NCI-H2196 treated with DMSO at 0.1 percent for 48 hours (cell line): ENCODE results near the gene LRFN3.
"Not testable (repeated sequence)": the region's sequence is repeated elsewhere in the genome, so short reads cannot be mapped to it uniquely, and the experiment has no call there.

Experiments used
- DNase-seq: peaks from one replicate; lab custom pipeline; 2025; ENCODE audit not compliant: unreplicated experiment; lab: John Stamatoyannopoulos, UW

Gene LRFN3

DNA sequence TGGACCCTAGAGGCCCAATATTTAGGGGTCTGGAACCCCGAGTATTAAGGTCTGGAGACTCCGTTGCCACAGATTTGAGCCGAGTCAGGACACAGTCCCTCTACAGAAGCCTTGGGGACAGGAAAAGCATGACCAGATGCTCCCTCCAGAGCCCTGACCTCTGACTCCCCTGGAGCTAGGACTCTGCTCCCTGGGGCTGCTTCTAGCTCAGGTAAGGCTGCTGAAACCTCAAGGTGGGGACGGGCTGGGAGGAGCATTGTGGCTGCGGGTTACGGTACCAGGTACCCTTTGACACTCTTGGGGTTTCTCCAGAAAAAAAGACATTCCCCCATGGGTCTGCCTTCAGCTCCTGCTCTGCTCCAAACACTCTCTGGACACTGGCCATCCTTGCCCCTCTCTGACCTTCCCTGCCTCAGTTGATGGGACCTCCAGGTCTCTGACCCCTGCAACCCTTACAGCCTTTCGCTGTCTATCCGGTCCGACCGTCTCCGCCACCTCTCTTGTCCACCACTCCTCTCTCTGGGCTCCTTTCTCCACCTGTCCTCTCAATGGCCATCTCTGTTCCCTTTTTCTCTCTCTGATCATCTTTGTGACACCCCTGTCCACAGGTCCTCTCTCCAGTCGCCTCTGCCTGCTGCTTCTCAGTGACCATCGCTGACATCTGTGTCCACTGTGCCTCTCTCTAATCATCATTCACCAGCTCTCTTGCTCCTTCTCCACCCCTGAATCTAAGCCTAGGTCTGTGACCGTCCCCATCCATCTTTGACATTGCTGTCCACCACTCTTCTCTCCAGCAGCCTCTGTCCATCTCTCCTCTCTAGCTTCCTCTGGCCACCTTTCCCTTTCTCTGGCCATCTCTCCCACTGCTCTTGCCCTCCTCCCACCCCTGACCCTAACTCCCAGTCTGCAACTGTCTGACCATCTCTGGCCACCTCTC, 1.4 kb downstream of the LRFN3 start:
- no peak for DNase-seq

DNA sequence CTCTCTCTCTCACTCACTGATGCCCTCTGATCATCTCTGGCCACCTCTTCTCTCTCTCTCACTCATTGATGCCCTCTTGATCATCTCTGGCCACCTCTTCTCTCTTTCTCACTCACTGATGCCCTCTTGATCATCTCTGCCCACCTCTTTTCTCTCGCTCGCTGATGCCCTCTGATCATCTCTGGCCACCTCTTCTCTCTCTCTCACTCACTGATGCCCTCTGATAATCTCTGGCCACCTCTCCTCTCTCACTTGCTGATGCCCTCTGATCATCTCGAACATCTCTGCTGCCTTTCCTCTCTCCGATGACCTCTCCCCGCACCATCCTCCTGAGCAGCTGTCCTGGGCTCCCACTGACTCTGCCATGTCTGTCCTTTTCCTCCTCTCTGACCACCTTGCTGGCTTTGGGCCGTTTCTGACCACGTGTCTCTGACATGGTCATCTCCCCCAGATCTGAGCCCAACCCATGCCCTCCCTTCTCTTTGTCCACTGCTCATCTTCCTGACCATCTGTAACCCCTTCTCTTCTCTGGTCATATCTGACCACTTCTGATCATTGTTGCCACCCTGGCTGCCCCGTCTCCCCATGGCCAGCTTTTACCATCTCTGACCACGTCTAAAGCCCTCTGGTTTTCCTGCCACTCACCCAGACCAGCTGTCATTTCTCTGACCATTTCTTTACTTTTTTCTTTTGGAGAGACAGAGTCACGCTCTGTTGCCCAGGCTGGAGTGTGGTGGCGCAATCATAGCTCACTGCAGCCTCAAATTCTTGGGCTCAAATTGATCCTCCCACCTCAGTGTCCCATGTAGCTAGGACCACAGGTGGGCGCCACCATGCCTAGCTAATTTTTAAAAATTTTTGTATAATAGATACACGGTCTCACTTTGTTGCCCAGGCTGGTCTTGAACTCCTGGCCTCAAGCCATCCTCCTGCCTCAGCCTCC, 2.4 kb downstream of the LRFN3 start:
- no peak for DNase-seq

DNA sequence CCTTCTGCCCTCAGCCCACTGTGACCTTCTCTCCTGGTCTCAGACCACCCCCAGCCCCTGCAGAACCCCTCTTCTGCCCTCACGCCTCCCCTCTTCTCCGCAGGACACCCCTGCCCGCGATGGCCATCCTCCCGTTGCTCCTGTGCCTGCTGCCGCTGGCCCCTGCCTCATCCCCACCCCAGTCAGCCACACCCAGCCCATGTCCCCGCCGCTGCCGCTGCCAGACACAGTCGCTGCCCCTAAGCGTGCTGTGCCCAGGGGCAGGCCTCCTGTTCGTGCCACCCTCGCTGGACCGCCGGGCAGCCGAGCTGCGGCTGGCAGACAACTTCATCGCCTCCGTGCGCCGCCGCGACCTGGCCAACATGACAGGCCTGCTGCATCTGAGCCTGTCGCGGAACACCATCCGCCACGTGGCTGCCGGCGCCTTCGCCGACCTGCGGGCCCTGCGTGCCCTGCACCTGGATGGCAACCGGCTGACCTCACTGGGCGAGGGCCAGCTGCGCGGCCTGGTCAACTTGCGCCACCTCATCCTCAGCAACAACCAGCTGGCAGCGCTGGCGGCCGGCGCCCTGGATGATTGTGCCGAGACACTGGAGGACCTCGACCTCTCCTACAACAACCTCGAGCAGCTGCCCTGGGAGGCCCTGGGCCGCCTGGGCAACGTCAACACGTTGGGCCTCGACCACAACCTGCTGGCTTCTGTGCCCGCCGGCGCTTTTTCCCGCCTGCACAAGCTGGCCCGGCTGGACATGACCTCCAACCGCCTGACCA, 3.3 kb downstream of the LRFN3 start:
- no peak for DNase-seq

DNA sequence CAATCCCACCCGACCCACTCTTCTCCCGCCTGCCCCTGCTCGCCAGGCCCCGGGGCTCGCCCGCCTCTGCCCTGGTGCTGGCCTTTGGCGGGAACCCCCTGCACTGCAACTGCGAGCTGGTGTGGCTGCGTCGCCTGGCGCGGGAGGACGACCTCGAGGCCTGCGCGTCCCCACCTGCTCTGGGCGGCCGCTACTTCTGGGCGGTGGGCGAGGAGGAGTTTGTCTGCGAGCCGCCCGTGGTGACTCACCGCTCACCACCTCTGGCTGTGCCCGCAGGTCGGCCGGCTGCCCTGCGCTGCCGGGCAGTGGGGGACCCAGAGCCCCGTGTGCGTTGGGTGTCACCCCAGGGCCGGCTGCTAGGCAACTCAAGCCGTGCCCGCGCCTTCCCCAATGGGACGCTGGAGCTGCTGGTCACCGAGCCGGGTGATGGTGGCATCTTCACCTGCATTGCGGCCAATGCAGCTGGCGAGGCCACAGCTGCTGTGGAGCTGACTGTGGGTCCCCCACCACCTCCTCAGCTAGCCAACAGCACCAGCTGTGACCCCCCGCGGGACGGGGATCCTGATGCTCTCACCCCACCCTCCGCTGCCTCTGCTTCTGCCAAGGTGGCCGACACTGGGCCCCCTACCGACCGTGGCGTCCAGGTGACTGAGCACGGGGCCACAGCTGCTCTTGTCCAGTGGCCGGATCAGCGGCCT, 4.1 kb downstream of the LRFN3 start:
- no peak for DNase-seq

DNA sequence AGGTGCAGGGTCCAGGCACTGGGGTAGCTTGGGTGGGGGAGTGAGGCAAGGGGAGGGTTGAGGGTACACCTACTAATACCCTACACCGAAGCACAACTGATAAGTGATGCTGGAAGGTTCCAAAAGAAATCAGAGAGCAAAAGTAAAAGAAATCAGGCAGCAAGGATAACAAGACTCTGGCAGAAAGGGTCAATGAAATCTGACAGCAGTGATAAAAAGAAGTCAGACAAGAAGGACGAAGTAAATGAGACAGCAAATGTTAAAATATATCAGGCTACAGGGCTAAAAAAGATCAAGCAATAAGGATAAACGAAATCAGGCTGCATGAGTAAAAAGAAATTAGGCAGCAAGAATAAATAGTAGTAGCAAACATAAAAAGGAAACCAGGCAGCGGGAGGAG, 4.7 kb downstream of the LRFN3 start:
- DNase-seq: no peak

DNA sequence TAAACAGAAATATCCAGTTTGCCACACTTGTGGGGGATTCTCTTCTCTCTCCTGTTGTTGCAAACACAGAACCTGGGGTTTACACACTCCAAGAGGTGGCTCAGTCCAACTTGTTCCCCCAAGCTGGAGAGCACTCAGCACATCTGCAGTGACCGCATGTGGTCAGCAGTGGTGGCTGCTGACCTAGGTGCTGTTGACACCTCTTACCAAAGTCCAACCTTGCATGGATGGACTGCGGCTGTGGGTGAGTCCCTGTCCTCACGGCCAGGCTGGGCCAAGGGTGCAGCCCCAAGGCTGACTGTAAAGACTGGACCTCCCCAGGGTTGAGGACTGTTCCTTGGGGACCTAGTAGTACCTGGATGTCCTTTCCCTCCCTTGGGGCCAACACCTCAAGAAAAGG, 6.1 kb downstream of the LRFN3 start:
- no peak for DNase-seq

DNA sequence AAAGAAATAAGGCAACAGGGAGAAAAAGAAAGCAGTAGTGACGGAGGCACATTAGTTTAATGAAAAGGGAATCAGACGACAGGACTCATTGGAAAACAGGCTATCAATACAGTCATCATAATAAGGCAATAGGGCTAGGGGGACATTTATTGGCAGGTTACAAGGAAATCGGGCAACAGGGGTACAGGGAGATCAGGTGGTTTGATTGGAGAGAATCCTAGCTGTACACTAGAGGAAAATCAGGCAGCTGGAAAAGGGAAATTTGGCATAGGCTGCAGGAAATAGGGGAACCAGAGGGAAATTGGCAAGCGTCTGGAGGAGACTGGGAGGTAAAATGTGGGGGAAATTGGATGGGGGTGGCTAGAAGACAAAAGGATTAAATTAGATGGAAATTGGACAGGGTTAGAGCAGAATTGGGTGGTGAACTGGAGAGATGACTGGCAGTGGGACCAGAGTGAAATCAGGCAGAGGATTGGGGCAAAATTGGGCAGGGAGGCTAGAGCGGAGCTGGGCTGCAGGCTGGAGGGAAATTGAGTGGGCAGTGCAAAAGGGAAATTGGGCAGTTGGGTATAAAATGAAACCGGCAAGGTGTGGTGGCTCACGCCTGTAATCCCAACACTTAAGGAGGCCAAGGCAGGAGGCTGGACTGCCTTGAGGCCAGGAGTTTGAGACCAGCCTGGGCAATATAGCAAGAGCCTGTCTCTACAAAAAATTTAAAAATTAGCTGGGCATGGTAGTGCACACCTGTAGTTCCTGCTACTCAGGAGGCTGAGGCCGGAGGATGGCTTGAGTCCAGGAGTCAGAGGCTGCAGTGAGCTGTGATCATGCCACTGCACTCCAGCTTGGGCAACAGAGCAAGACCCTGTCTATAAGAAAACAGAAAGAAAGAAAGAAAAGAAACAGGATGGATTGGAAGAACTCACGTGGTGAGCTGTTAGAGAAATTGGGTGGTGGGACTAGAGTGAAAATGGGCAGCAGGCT, 7.4 kb downstream of the LRFN3 start:
- DNase-seq: no peak

DNA sequence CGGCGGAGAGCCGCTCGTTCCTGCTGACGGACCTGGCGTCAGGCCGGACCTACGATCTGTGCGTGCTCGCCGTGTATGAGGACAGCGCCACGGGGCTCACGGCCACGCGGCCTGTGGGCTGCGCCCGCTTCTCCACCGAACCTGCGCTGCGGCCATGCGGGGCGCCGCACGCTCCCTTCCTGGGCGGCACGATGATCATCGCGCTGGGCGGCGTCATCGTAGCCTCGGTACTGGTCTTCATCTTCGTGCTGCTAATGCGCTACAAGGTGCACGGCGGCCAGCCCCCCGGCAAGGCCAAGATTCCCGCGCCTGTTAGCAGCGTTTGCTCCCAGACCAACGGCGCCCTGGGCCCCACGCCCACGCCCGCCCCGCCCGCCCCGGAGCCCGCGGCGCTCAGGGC, 8.4 kb downstream of the LRFN3 start:
- no peak for DNase-seq

DNA sequence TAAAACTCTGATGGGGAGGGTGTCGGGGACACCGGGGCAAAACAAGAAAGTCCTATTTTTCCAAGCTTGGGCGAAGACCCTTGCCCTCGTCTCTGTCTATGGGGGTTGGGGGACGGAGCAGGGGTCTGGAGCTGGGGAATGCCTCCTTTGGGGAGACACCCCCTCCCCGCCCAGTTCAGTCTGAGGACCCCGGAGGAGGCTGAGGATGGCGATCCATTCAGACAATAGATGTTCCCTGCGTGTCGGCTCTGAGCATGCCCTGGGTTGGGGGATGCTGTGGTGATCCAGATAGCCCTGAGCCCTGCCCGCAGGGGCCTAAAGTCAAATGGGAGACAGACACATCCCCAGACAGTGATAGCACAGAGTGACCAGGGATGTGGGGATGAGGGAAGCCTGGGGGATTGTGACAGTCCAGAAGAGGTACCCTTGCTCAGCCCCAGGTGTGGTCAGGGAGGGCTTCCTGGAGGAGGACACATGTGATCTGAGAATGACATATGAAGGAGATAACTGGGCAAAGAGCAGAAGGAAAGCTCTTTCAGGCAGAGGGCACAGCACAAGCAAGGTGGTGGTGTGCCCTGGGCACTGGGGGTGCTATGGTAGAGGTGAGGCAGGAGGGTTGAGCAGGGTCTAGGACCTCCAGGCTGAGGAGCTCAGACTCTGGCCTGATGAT, 9.1 kb downstream of the LRFN3 start:
- no peak for DNase-seq

DNA sequence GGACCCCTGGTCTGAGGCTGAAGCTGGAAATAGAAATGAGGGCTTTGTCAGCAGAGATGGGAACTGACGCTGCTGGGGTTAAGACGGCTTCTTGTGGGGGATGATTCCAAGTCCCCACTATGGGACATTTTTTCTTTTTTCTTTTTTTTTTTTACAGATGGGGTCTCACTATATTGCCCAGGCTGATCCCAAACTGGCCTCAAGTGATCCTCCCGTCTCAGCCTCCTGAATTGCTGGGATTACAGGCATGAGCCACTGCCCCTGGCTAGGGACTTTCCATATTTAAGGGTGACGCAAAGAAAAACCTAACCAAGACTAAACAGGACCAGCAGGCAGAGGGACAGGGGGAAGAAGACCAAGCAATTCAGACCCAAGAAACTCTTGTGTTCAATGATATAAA, 10.0 kb downstream of the LRFN3 start:
- no peak for DNase-seq

DNA sequence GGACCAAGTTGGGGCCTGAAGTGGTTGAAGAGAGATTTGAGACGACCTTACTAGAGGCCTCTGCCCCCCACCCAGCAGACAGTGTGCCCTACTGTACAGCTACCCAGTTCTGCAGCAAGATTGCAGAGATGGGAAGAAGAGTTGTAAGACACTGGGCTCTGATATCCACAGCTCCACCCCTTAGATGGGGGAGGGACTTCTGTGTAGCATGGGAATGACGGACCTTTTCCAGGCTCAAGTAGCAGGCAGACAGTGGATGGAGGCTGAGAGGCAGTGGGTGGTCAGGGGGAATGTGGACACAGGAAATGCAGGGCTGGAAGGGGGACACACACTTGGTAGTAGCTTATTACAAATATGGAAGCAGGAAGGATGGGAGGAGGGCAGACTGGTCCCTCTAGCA, 13.0 kb downstream of the LRFN3 start:
- no peak for DNase-seq

DNA sequence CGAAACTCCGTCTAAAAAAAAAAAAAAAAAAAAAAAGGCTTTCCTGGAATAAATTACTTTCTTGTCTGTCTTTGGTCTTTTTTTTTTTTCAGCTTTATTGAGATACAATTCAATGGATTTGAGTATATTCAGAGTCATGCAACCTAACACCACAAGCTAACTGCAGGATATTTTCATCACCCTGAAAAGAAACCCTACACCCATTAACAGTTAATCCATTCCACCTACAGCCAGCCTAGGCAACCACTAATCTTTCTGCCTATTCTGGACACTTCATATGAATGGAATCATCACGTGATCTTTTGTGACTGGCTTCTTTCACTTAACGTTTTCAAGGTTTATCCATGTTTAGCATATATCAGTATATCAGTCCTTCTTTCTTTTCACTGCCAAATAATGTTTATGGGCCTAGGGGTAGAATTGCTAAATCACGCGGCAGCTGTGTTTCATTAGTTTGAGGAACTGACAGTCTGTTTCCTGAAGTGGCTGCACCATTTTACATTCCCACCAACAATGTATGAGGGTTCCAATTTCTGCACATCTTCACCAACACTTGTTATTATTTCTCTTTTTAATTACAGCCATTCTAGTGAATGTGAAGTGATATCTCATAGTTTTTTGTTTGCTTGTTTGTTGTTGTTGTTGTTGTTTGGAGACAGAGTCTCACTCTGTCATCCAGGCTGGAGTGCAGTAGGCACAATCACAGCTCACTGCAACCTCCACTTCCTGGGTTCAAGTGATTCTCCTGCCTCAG, 19.9 kb downstream of the LRFN3 start:
- no peak for DNase-seq

DNA sequence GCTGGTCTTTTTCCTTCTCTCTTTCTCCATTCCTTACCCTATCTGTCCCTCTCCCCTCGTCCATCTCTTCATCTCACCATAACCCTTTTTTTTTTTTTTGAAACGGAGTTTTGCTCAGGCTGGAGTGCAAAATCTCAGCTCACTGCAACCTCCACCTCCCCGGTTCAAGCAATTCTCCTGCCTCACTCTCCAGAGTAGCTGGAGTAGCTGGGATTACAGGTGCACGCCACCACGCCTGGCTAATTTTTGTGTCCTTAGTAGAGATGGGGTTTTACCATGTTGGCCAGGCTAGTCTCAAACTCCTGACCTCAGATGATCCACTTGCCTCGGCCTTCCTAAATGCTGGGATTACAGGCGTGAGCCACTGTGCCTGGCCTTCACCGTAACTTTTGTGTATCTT, 21.2 kb downstream of the LRFN3 start:
- not testable (repeated sequence) for DNase-seq

DNA sequence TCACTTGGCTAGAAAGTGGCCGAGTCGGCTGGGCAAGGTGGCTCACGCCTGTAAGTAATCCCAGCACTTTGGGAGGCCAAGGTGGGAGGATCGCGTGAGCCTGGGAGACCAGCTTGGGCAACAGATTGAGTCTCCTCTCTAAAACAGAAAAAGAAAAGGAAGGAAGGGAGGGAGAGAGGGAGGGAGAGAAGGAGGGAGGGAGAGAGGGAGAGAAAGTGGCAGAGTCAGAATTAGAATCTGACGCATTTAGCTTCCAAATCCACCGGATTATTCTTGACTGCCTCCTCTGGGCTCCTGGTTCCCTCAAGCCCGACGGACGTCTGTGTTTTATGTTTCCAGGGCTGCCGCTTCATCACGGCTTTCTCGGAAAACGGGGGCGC, 22.5 kb downstream of the LRFN3 start:
- DNase-seq: no peak

DNA sequence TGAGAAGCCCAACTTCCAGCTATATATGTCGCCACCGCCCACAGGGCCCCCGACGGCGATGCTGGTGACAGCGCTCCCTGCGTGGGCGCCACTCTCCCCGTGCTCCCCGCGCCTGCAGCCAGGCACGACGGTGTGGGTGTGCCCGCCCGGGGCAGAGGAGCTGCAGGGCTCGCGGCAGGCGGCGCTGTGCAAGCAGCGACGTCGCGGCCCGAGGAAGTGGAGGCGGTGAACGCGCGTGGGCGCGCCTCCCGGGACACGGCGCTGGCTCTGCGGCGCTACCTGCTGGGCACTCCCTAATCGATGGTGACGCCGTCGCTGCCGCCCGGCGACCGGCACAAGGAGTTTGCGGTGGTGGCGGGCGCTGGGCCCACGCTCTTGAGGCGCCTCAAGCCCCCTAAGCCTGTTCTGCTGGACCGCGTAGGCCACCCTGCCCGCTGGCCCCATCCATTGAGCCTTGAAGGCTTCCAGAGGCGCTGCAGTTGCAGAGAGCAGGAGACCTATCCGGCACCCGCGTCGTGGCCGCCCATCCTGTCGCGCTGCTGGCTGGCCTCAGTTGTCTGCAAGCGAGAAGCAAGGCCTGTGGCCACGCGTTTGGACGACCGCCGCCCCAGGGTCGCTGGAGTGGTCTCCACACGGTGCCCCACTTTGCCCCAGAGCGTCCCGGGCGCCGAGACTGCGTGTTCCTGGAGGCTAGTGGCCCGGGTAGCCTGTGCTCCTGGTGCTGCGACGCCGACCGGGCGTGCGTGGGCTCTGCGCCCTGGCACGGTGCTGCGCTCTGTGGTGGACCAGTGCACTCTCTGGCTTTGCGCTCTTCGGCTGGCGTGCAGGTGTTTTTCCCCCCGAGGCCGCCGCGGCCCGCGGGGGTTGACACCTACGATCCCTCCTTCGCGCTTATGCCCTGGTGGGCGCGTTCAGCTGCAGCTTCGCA, 23.1 kb downstream of the LRFN3 start:
- DNase-seq: no peak

DNA sequence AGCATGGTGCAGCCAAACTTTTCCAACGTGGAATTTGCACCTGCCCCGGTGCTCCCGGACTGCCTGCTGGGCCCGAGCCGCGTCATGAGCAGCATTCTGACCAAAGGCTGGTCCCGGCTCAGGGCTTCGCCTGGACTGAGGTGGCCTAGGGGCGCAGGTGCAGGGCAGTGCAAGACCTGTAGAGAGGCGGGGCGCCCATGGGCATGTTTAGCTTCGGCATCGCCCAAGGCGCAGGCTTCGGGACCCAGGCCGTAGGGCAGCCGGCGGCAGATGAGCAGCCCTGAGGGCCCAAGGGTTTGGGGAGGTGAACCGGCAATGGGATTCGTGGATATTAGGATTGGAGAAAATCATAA, 23.8 kb downstream of the LRFN3 start:
- DNase-seq: no peak

DNA sequence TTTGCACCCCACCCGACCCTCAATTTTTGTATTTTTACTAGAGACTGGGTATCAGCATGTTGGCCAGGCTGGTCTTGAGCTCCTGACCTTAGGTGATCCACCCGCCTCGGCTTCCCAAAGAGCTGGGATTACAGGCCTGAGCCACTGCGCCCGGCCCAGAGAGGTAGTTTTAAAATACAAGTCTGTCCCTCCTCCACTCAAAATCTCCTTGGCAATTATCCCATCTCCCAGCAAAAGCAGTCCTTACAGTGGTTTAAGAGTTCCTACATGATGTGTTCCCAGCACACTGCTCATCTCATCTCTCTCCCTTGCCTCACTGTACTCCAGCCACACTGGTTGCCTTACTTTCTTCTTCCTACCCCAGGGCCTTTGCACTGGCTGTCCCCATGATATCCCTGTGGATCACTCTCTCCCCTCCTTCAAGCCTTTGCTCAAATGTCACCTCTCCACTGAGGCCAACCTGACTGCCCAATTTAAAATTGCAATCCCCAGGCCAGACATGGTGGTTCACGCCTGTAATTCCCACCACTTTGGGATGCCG, 24.3 kb downstream of the LRFN3 start:
- no peak for DNase-seq
